GM04504 (cell line): ENCODE measurements around the gene GBX1.

Experiments used
- DNase-seq: peaks from one replicate; pipeline ENCODE4 v3.0.0-alpha.2; 2012; ENCODE audit warnings: low read depth

The GBX1 gene

GRCh38 chr7:151114151-151115090 is 53.1 kb downstream of the GBX1 start:
- no peak for DNase-seq

GRCh38 chr7:151113344-151114150 is 53.9 kb downstream of the GBX1 start:
- peak; percentile 14 for DNase-seq

- no peak for DNase-seq
Observed at GRCh38 chr7:151110941-151111645, 56.4 kb downstream of the GBX1 start.

GRCh38 chr7:151110236-151110940 is 57.1 kb downstream of the GBX1 start:
- DNase-seq: no peak

GRCh38 chr7:151109094-151110048 is 58.1 kb downstream of the GBX1 start:
- no peak for DNase-seq

- DNase-seq: no peak
Observed at GRCh38 chr7:151107882-151108281, 59.6 kb downstream of the GBX1 start.

- DNase-seq: no peak
Observed at GRCh38 chr7:151104411-151105235, 62.9 kb downstream of the GBX1 start.

- no peak for DNase-seq
Observed at GRCh38 chr7:151103973-151104372, 63.5 kb downstream of the GBX1 start.

GRCh38 chr7:151102991-151103390 is 64.5 kb downstream of the GBX1 start:
- no peak for DNase-seq

- DNase-seq: no peak
Observed at GRCh38 chr7:151101621-151102396, 65.7 kb downstream of the GBX1 start.

GRCh38 chr7:151100921-151101320 is 66.6 kb downstream of the GBX1 start:
- no peak for DNase-seq

GRCh38 chr7:151099486-151100211 is 67.8 kb downstream of the GBX1 start:
- DNase-seq: no peak
